Effector CD4-positive, alpha-beta T cell (primary cell): ENCODE results near the gene PNMA1.

Experiments
- DNase-seq: peaks from one replicate; pipeline ENCODE4 v3.0.0-alpha.2; 2020

PNMA1 gene

GRCh38 chr14:73661872-73662271, 52.3 kb downstream of the PNMA1 start:
- no peak for DNase-seq
